Inflammatory macrophage (primary cell): ENCODE measurements around the gene MEGF6.

Source experiments
- DNase-seq, 2 donors: peaks; one replicate each; pipeline ENCODE4 v3.0.0-alpha.2; 2020 to 2022

MEGF6 gene

GRCh38 chr1:3642919-3643675 is 31.8 kb upstream of the MEGF6 start:
- DNase-seq, result no peak

- no peak for DNase-seq
These were observed 30.5 kb upstream of the MEGF6 start for GRCh38 chr1:3641816-3642215.

- DNase-seq, result no peak
These were observed 29.9 kb upstream of the MEGF6 start for GRCh38 chr1:3641046-3641760.

GRCh38 chr1:3640121-3640837 is 29.0 kb upstream of the MEGF6 start:
- no peak for DNase-seq

GRCh38 chr1:3639397-3639911 is 28.1 kb upstream of the MEGF6 start:
- no peak for DNase-seq

- no peak for DNase-seq
These were observed 27.4 kb upstream of the MEGF6 start for GRCh38 chr1:3638676-3639075.

GRCh38 chr1:3638027-3638426 is 26.7 kb upstream of the MEGF6 start:
- DNase-seq, result no peak

- DNase-seq, result no peak
These were observed 25.2 kb upstream of the MEGF6 start for GRCh38 chr1:3636531-3636930.

GRCh38 chr1:3636080-3636479 is 24.8 kb upstream of the MEGF6 start:
- DNase-seq, result no peak

- DNase-seq, result no peak
These were observed 22.9 kb upstream of the MEGF6 start for GRCh38 chr1:3634059-3634800.

GRCh38 chr1:3633344-3634058 is 22.2 kb upstream of the MEGF6 start:
- no peak for DNase-seq

GRCh38 chr1:3632716-3633343 is 21.5 kb upstream of the MEGF6 start:
- no peak for DNase-seq

- DNase-seq, result no peak
These were observed 21.0 kb upstream of the MEGF6 start for GRCh38 chr1:3632298-3632697.

GRCh38 chr1:3631320-3632260 is 20.3 kb upstream of the MEGF6 start:
- DNase-seq, result no peak

- DNase-seq, result no peak
These were observed 19.6 kb upstream of the MEGF6 start for GRCh38 chr1:3630914-3631313.

- DNase-seq, result peak in 1 of 2 donors; percentile 54
These were observed 18.9 kb upstream of the MEGF6 start for GRCh38 chr1:3630161-3630611.

- DNase-seq, result no peak
These were observed 18.4 kb upstream of the MEGF6 start for GRCh38 chr1:3629561-3630160.

GRCh38 chr1:3628445-3628844 is 17.1 kb upstream of the MEGF6 start:
- no peak for DNase-seq

GRCh38 chr1:3627515-3628253 is 16.4 kb upstream of the MEGF6 start:
- DNase-seq, result no peak
